ENCODE data around the gene MGAT4C.

GRCh38 chr12:86249276-86249675 lies 6.9 kb downstream of the MGAT4C start:
- TF ChIP-seq CTCF (conservative IDR thresholded peaks at IDR 0.05; ENCODE audit: low read depth, low read length), result no peak
- no peak for TF ChIP-seq EZH2phosphoT487 (IDR thresholded peaks at IDR 0.05; ENCODE audit: borderline replicate concordance, low read length)
- no peak for TF ChIP-seq EZH2 (IDR thresholded peaks at IDR 0.05; ENCODE audit: low read length, unreplicated experiment)

All from PC-3 (cell line).